A673 (cell line): ENCODE data around the gene SNAP25. TPM values are rescaled to one million over a fixed set of nuclear protein-coding genes. Genes with fewer than 3 reads are reported as not detected.

Experiments
- BruUV-seq: library from RNA; stranded (reverse); fragments of 400-500 nt; replicated peaks from 2 replicates; lab custom pipeline; 2021; lab: Mats Ljungman, UMichigan
- CTCF ChIA-PET: fragments of 300-600 bp; sonication (Branson Sonifier 250); formaldehyde crosslinking; loops from one replicate; lab custom pipeline; 2022; ENCODE audit warnings: antibody characterized with exemption; lab: Charles Lee
- POLR2A ChIA-PET: fragments of 300-600 bp; sonication (Branson Sonifier 250); formaldehyde crosslinking; loops from one replicate; lab custom pipeline; 2022; ENCODE audit warnings: antibody characterized with exemption; ENCODE audit not compliant: low non-redundant PET; lab: Charles Lee
- DNase-seq: peaks from one replicate; pipeline ENCODE4 v3.0.0-alpha.2; 2015; ENCODE audit warnings: low spot score
- H3K27ac ChIP-seq: fragments of 200-600 bp; sonication (generic); 2 replicates; pipeline ENCODE4 v1.5.1; 2016; ENCODE audit warnings: mixed run types, low read depth, mild to moderate bottlenecking, mixed read lengths, antibody characterized with exemption, low read length; ENCODE audit not compliant: poor library complexity, severe bottlenecking
- H3K27me3 ChIP-seq: fragments of 200-600 bp; sonication (generic); replicated peaks from 2 replicates; pipeline ENCODE4 v1.6.1; 2017; ENCODE audit warnings: mixed run types, low read depth, mild to moderate bottlenecking, mixed read lengths, antibody characterized with exemption, low read length; ENCODE audit not compliant: insufficient read depth, poor library complexity
- H3K36me3 ChIP-seq: fragments of 200-600 bp; sonication (generic); 2 replicates; pipeline ENCODE4 v1.6.1; 2016; ENCODE audit warnings: mixed run types, mild to moderate bottlenecking, mixed read lengths, antibody characterized with exemption, low read length; ENCODE audit not compliant: insufficient read depth, poor library complexity, severe bottlenecking
- H3K4me1 ChIP-seq: fragments of 200-600 bp; sonication (generic); 2 replicates; pipeline ENCODE4 v1.6.1; 2017; ENCODE audit warnings: mixed run types, mild to moderate bottlenecking, mixed read lengths, antibody characterized with exemption, low read length; ENCODE audit not compliant: insufficient read depth, poor library complexity, severe bottlenecking
- H3K4me3 ChIP-seq: fragments of 200-600 bp; sonication (generic); 2 replicates; pipeline ENCODE4 v1.5.1; 2016; ENCODE audit warnings: low read depth, mixed run types, mild to moderate bottlenecking, mixed read lengths, low read length; ENCODE audit not compliant: poor library complexity, severe bottlenecking
- H3K9me3 ChIP-seq: fragments of 200-600 bp; sonication (generic); 2 replicates; pipeline ENCODE4 v1.6.1; 2016; ENCODE audit warnings: mixed run types, low read depth, mild to moderate bottlenecking, mixed read lengths, antibody characterized with exemption, low read length; ENCODE audit not compliant: poor library complexity, severe bottlenecking
- CTCF ChIP-seq: fragments of 300-800, 200-600 bp; sonication (generic); conservative IDR thresholded peaks from 2 replicates; pipeline ENCODE4 v1.5.1; 2017; ENCODE audit warnings: low read depth, mild to moderate bottlenecking, antibody characterized with exemption, low read length, moderate library complexity, mixed read lengths
- EZH2 ChIP-seq: fragments of 200-600 bp; sonication (generic); IDR thresholded peaks from 2 replicates; pipeline ENCODE4 v1.6.1; 2017; ENCODE audit warnings: borderline replicate concordance, low read depth, mild to moderate bottlenecking, mixed read lengths, antibody characterized with exemption, low read length; ENCODE audit not compliant: poor library complexity, severe bottlenecking
- intact Hi-C: fragments of 100-400 bp; cut with micrococcal nuclease; formaldehyde crosslinking; loops from one replicate; pipeline ENCODE4 v1.10.0; 2022; ENCODE audit not compliant: unreplicated experiment
- total RNA-seq: library from RNA; stranded (reverse); gene quantifications from 2 replicates; pipeline ENCODE4 v1.2.3, GENCODE V29; 2021

SNAP25 gene
- total RNA-seq, 1 experiment from 2014 or later = 5.8 TPM

- CTCF ChIA-PET = no interaction called here
- no peak for DNase-seq
- BruUV-seq = no TSS peak
- intact Hi-C loops = no loop called here
- H3K9me3 ChIP-seq = no peaks in the 10 kb centered on the region
- POLR2A ChIA-PET = no interaction called here
- H3K4me1 ChIP-seq = peaks cover 13% of the 10 kb centered on the region
- TF ChIP-seq EZH2 = no peak
- no peak for TF ChIP-seq CTCF
- H3K36me3 ChIP-seq = no peaks in the 10 kb centered on the region
- H3K27me3 ChIP-seq = no peaks in the 10 kb centered on the region
- H3K4me3 ChIP-seq = no peak overlapping the region
- H3K27ac ChIP-seq = no peak overlapping the region
These were observed 95.1 kb downstream of the SNAP25 start for GRCh38 chr20:10313701-10314100.

GRCh38 chr20:10314198-10314597 lies 95.6 kb downstream of the SNAP25 start:
- no TSS peak for BruUV-seq
- no peak overlapping the region for H3K4me3 ChIP-seq
- peaks cover 13% of the 10 kb centered on the region for H3K4me1 ChIP-seq
- POLR2A ChIA-PET = no interaction called here
- CTCF ChIA-PET = no interaction called here
- no peaks in the 10 kb centered on the region for H3K27me3 ChIP-seq
- no peaks in the 10 kb centered on the region for H3K9me3 ChIP-seq
- TF ChIP-seq EZH2 (no peak), CTCF (no peak)
- DNase-seq = peak; percentile 28
- intact Hi-C loops = no loop called here
- no peaks in the 10 kb centered on the region for H3K36me3 ChIP-seq
- H3K27ac ChIP-seq = no peak overlapping the region

GRCh38 chr20:10315138-10315537 lies 96.5 kb downstream of the SNAP25 start:
- no peak overlapping the region for H3K4me3 ChIP-seq
- intact Hi-C loops = no loop called here
- no peak overlapping the region for H3K27ac ChIP-seq
- H3K4me1 ChIP-seq = peaks cover 13% of the 10 kb centered on the region
- no peaks in the 10 kb centered on the region for H3K9me3 ChIP-seq
- no TSS peak for BruUV-seq
- ChIA-PET POLR2A (no interaction called here), CTCF (no interaction called here)
- H3K27me3 ChIP-seq = no peaks in the 10 kb centered on the region
- no peak for DNase-seq
- no peaks in the 10 kb centered on the region for H3K36me3 ChIP-seq
- TF ChIP-seq EZH2 (no peak), CTCF (no peak)
